Measurements from ENCODE around the gene OPALIN. TPM values are rescaled to one million over a fixed set of nuclear protein-coding genes. Genes with fewer than 3 reads are reported as not detected.

The OPALIN gene
- total and polyA plus RNA-seq, 2 donors, result not detected

- 58% methylated on average over 3 of the region's 3 CpGs for WGBS
- H3K4me1 ChIP-seq (ENCODE audit: insufficient read depth), result no peaks in the 10 kb centered on the region
Measured at GRCh38 chr10:96366508-96366907, 7.7 kb upstream of the OPALIN start.

DNA sequence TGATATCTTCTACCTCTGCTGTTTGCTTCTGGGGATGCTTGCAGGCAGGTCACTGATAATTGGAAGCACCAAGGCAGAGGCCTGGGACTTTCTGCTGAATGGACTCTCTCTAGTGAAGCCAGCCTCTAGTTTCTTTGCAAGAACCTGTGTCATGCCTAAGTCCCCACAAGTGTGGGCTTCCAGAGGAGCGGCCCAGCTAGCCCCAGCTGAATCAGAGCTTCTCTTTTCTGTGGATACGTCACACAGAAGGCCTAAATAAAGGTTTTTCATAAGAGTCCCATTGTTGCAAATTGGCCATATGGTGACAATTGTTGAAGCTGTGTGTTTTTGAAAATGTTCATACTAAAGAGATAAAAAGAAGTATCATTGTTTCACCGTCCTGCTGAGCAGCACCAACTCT is 6.8 kb upstream of the OPALIN start:
- Histone ChIP-seq H3K4me1 (ENCODE audit: insufficient read depth) (no peaks in the 10 kb centered on the region), H3K4me3 (ENCODE audit: low read depth, low read length) (no peak overlapping the region), H3K27ac (ENCODE audit: low read depth) (no peak overlapping the region), H3K36me3 (ENCODE audit: insufficient read depth) (no peaks in the 10 kb centered on the region)
- DNase-seq (ENCODE audit: extremely low spot score), result no peak
- 92% methylated on average over 3 of the region's 3 CpGs for WGBS

More at GRCh38 chr10:96366508-96366907, 7.7 kb upstream of the OPALIN start:
- no peak overlapping the region for H3K27ac ChIP-seq (ENCODE audit: low read depth)
- DNase-seq (ENCODE audit: extremely low spot score), result no peak
- H3K4me3 ChIP-seq (ENCODE audit: low read depth, low read length), result no peak overlapping the region
- no peaks in the 10 kb centered on the region for H3K36me3 ChIP-seq (ENCODE audit: insufficient read depth)

DNA sequence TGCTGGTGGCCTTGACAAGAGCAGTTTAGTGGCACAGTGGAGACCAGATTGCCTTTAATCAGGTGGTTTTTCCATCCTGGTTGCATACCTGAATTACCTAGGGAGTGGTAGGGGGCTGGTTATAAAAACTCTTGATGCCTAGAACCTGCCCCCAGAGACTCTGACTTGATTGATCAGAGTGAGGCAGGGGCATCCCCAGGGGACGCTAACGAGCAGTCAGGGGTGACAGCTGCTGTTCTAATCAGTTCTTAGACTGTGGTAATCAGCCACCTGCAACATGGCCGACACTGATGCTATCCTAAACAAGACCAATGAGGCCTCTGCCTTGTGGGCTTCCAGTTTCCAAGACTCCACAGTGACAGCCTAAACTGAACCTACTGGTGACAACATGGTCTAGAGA is 2.0 kb upstream of the OPALIN start:
- no peaks in the 10 kb centered on the region for H3K36me3 ChIP-seq (ENCODE audit: insufficient read depth)

GRCh38 chr10:96360331-96360730 is 1.5 kb upstream of the OPALIN start:
- H3K36me3 ChIP-seq (ENCODE audit: insufficient read depth), result no peaks in the 10 kb centered on the region
- WGBS, result 92% methylated on average over 6 of the region's 6 CpGs
- H3K4me1 ChIP-seq (ENCODE audit: insufficient read depth), result no peaks in the 10 kb centered on the region
- DNase-seq (ENCODE audit: extremely low spot score), result no peak
- H3K27ac ChIP-seq (ENCODE audit: low read depth), result no peak overlapping the region
- H3K4me3 ChIP-seq (ENCODE audit: low read depth, low read length), result no peak overlapping the region

More for the DNA sequence above, 2.0 kb upstream of the OPALIN start:
- H3K4me3 ChIP-seq (ENCODE audit: low read depth, low read length), result no peak overlapping the region
- no peak overlapping the region for H3K27ac ChIP-seq (ENCODE audit: low read depth)
- no peaks in the 10 kb centered on the region for H3K4me1 ChIP-seq (ENCODE audit: insufficient read depth)
- no peak for DNase-seq (ENCODE audit: extremely low spot score)
- 74% methylated on average over 3 of the region's 3 CpGs for WGBS

- no peaks in the 10 kb centered on the region for H3K4me1 ChIP-seq (ENCODE audit: insufficient read depth)
- DNase-seq (ENCODE audit: extremely low spot score), result no peak
- H3K36me3 ChIP-seq (ENCODE audit: insufficient read depth), result no peaks in the 10 kb centered on the region
- H3K4me3 ChIP-seq (ENCODE audit: low read depth, low read length), result no peak overlapping the region
- 66% methylated on average over 6 of the region's 6 CpGs for WGBS
- H3K27ac ChIP-seq (ENCODE audit: low read depth), result no peak overlapping the region
Measured at GRCh38 chr10:96359616-96360015, 814 bp upstream of the OPALIN start.

- no peak for DNase-seq (ENCODE audit: extremely low spot score)
- no peaks in the 10 kb centered on the region for H3K4me1 ChIP-seq (ENCODE audit: insufficient read depth)
- WGBS, result 81% methylated on average over 8 of the region's 8 CpGs
- H3K36me3 ChIP-seq (ENCODE audit: insufficient read depth), result no peaks in the 10 kb centered on the region
- no peak overlapping the region for H3K4me3 ChIP-seq (ENCODE audit: low read depth, low read length)
- no peak overlapping the region for H3K27ac ChIP-seq (ENCODE audit: low read depth)
Measured at GRCh38 chr10:96357038-96357620, 1.7 kb downstream of the OPALIN start.

DNA sequence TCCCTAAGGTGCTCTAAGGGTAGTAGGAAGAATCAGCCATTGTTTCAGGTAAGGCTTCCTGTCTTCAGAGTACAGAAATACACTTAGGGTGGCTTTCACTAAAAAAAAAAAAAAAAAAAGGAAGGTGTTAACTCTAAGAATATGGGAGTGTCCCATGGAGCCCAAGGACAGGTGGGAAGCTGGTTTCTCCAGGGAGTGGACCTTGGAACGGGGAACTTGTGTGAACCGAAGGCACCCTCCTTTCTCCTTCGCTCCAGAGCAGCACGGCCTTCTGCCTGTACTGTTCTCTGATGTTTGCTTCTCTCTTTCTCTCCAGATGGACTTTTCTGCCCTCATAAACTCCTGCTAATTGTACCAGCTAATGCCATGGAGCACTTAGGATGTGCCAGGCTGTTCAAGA is 6.2 kb downstream of the OPALIN start:
- H3K27ac ChIP-seq (ENCODE audit: low read depth), result no peak overlapping the region
- H3K4me1 ChIP-seq (ENCODE audit: insufficient read depth), result no peaks in the 10 kb centered on the region
- WGBS, result 68% methylated on average over 4 of the region's 4 CpGs
- H3K36me3 ChIP-seq (ENCODE audit: insufficient read depth), result no peaks in the 10 kb centered on the region
- no peak for DNase-seq (ENCODE audit: extremely low spot score)
- H3K4me3 ChIP-seq (ENCODE audit: low read depth, low read length), result no peak overlapping the region

- DNase-seq (ENCODE audit: extremely low spot score), result no peak
- Histone ChIP-seq H3K36me3 (ENCODE audit: insufficient read depth) (no peaks in the 10 kb centered on the region), H3K4me1 (ENCODE audit: insufficient read depth) (no peaks in the 10 kb centered on the region), H3K27ac (ENCODE audit: low read depth) (no peak overlapping the region), H3K4me3 (ENCODE audit: low read depth, low read length) (no peak overlapping the region)
Measured at GRCh38 chr10:96352027-96352426, 6.8 kb downstream of the OPALIN start.

DNA sequence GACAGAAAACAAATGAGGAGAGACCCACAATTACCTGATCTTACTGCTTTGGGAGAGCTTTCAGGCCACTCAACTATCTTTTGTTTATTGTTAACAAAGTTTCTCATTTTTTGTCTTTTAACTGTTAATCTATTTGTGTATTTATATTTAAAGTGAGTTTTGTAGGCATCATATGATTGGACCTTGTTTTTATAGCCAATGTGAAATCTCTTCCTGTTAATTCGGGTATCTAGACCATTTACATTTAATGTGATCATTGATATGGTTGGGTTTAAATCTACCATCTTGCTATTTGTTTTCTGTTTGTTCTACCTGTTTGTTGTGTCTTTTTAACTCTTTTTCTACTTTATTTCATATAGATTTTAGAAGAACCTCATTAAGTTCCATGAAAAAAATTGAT is 12.5 kb downstream of the OPALIN start:
- 85% methylated on average over 1 of the region's 1 CpG for WGBS
- no peak for DNase-seq (ENCODE audit: extremely low spot score)
- H3K4me1 ChIP-seq (ENCODE audit: insufficient read depth), result no peaks in the 10 kb centered on the region
- H3K36me3 ChIP-seq (ENCODE audit: insufficient read depth), result no peaks in the 10 kb centered on the region
- no peak overlapping the region for H3K4me3 ChIP-seq (ENCODE audit: low read depth, low read length)
- H3K27ac ChIP-seq (ENCODE audit: low read depth), result no peak overlapping the region

GRCh38 chr10:96345222-96345621 is 13.6 kb downstream of the OPALIN start:
- H3K4me1 ChIP-seq (ENCODE audit: insufficient read depth), result no peaks in the 10 kb centered on the region
- 48% methylated on average over 2 of the region's 2 CpGs for WGBS
- no peak overlapping the region for H3K27ac ChIP-seq (ENCODE audit: low read depth)
- no peaks in the 10 kb centered on the region for H3K36me3 ChIP-seq (ENCODE audit: insufficient read depth)
- no peak overlapping the region for H3K4me3 ChIP-seq (ENCODE audit: low read depth, low read length)
- DNase-seq (ENCODE audit: extremely low spot score), result no peak

GRCh38 chr10:96344178-96344577 is 14.6 kb downstream of the OPALIN start:
- DNase-seq (ENCODE audit: extremely low spot score), result no peak
- 98% methylated on average over 4 of the region's 4 CpGs for WGBS

DNA sequence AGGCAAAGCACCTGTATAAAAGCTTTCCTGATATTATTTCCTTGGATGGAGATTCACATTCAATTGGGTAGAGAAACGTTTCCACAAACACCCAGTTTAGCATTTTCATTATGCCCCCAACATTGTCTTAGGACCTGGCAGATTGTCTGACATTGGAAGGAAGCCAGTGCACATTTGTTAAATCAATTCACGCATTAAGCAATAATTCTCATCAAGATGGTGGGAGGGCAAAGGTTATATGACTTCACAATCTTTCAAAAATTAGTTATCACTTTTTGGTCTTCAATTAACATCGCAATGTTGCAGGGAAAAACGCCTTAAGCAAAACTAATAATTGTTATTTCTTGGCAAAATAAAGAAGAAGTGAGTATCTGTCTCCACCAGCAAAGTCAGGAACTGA is 16.4 kb downstream of the OPALIN start:
- H3K4me1 ChIP-seq (ENCODE audit: insufficient read depth), result no peaks in the 10 kb centered on the region
- 77% methylated on average over 4 of the region's 4 CpGs for WGBS
- H3K36me3 ChIP-seq (ENCODE audit: insufficient read depth), result no peaks in the 10 kb centered on the region
- DNase-seq (ENCODE audit: extremely low spot score), result no peak
- no peak overlapping the region for H3K27ac ChIP-seq (ENCODE audit: low read depth)
- no peak overlapping the region for H3K4me3 ChIP-seq (ENCODE audit: low read depth, low read length)

More at GRCh38 chr10:96344178-96344577, 14.6 kb downstream of the OPALIN start:
- H3K36me3 ChIP-seq (ENCODE audit: insufficient read depth), result no peaks in the 10 kb centered on the region
- H3K4me1 ChIP-seq (ENCODE audit: insufficient read depth), result no peaks in the 10 kb centered on the region
- H3K27ac ChIP-seq (ENCODE audit: low read depth), result no peak overlapping the region
- no peak overlapping the region for H3K4me3 ChIP-seq (ENCODE audit: low read depth, low read length)

GRCh38 chr10:96341219-96342182 is 17.3 kb downstream of the OPALIN start:
- Histone ChIP-seq H3K4me3 (ENCODE audit: low read depth, low read length) (no peak overlapping the region), H3K4me1 (ENCODE audit: insufficient read depth) (no peaks in the 10 kb centered on the region), H3K36me3 (ENCODE audit: insufficient read depth) (no peaks in the 10 kb centered on the region), H3K27ac (ENCODE audit: low read depth) (no peak overlapping the region)
- DNase-seq (ENCODE audit: extremely low spot score), result no peak
- WGBS, result 68% methylated on average over 5 of the region's 5 CpGs

Measured in urinary bladder (tissue), 4 donors.